Stimulated activated CD4-positive, alpha-beta T cell treated with anti-CD3 and anti-CD28 coated beads, Interleukin-4, amount 100 ng/mL, for 1 hour (primary cell): ENCODE results near the gene FZD10.

Experiments
- DNase-seq: peaks from one replicate; pipeline ENCODE4 v3.0.0-alpha.2; 2020

The FZD10 gene, protein sequence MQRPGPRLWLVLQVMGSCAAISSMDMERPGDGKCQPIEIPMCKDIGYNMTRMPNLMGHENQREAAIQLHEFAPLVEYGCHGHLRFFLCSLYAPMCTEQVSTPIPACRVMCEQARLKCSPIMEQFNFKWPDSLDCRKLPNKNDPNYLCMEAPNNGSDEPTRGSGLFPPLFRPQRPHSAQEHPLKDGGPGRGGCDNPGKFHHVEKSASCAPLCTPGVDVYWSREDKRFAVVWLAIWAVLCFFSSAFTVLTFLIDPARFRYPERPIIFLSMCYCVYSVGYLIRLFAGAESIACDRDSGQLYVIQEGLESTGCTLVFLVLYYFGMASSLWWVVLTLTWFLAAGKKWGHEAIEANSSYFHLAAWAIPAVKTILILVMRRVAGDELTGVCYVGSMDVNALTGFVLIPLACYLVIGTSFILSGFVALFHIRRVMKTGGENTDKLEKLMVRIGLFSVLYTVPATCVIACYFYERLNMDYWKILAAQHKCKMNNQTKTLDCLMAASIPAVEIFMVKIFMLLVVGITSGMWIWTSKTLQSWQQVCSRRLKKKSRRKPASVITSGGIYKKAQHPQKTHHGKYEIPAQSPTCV

GRCh38 chr12:130162267-130162666, at the start of gene FZD10:
TSS of gene FZD10 (plus strand) at chr12:130162464. CDS start at chr12:130162943, 479 bp downstream.
- DNase-seq: peak; percentile 25

DNA sequence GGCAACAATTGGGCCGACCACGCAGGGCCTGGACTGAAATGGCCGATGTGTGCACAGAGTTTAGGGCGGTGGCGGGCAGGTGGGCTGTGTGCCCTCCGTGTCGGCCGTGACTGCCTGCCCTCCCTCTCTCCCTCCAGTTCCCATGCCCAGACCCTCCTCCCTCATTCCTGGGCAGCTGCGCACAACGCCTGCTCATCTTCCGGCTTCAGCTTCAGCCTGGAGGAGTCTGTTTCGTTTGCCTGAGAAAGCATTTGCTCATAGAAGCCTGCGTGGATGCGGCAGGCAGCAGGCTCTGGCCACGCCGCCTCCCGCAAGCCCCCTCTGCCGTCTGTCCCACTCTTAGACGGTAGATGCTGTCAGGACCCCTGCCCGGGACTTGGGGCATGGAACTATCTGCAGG, 47.3 kb upstream of the FZD10 start:
- DNase-seq: no peak

DNA sequence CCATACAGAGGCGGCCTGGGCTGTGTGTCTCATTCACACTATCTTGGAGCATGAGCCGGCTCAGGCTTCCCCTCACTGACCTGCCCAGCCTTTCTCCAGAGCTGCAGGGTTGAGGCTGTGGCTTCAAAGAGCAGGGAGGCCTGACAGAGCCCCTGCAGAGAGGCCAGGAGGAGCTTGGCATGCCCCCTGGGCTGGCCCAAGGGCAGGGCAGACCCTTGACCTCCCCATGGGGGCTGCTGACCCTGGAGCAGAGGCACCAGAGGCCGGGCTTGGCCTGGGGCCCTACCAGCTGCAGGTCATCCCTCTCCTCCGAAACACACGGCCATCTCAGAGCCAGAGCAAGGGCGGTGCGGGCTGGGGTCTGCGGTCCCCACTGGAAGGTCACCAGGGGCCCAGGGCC, 46.6 kb upstream of the FZD10 start:
- no peak for DNase-seq

DNA sequence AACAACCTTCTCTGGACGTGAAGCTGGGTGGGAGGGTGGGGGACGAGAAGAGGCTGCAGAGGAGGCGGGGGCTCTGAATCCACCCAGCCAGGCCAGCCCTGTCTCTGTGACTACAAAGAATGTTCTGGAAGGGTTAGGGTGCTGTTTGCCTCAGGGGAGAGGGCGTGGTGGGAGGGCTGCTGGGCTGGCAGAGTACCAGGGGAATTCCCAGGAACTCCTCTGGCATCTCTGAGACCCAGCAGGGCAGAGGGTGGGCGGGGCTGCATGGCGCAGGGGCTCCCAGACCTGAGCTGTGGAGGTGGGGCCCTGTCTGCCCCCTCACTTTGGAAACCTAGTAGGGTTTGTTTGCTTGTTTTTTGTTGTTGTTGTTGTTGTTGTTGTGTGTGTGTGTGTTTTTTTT, 45.5 kb upstream of the FZD10 start:
- DNase-seq: no peak

DNA sequence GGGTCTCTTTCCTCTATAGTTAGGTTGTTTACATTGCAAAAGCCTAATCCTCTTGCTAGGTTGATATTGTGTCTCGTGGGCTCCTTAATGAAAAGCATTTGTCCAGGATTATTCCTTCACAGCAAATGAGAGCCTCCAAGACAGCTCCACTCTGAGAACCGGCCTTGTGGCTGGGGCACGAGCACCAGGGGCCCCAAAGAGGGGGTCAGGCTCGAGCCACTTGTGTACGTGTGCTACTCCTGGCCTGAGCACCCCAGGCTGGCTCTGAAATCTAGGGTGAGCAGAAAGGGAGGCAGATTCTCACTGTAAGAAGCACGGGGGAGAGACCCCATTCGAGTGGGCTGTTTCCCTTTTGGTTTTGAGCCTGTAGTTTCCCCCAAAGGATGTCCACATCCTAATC, 45.0 kb upstream of the FZD10 start:
- DNase-seq: no peak

GRCh38 chr12:130117701-130118100, 44.6 kb upstream of the FZD10 start:
- no peak for DNase-seq

- no peak for DNase-seq
Observed at GRCh38 chr12:130118181-130118580, 44.1 kb upstream of the FZD10 start.

- DNase-seq: no peak
Observed at GRCh38 chr12:130119241-130119861, 42.9 kb upstream of the FZD10 start.

- DNase-seq: no peak
Observed at GRCh38 chr12:130120012-130120805, 42.1 kb upstream of the FZD10 start.

DNA sequence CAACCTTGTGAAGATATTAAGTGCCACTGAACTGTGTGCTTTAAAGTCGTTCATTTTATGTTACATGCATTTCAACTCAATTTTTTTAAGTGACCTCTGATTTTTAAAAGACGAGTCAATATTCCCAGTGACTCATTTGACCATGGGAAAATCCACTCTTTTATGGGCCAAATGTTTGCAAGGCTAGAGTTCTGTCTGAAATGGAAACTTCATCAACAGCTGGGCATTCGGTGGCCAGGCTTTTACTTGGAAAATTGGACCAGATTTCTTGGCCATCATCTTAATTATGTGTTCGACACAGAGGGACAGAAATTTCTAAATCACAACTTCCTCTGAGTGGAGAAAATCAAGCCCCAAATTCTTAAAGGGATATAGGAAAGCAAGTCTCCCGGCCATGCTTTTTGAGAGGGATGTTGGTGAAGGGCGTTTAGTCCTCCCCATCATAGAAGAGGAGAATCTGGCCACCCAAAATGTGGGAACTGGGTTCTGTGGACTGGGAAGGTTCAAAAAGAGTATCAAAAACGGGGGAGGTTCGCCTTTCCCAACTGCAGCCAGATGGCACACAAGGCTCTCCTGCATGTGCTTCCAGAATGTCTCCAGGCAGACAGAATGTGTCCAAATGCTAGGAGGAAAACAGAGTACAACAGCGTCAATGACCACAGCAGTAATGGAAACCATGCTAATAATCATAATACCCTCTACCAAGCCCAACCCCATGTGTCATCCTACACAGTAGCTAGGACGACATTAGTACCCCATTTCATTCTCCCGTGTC, 40.9 kb upstream of the FZD10 start:
- DNase-seq: no peak

DNA sequence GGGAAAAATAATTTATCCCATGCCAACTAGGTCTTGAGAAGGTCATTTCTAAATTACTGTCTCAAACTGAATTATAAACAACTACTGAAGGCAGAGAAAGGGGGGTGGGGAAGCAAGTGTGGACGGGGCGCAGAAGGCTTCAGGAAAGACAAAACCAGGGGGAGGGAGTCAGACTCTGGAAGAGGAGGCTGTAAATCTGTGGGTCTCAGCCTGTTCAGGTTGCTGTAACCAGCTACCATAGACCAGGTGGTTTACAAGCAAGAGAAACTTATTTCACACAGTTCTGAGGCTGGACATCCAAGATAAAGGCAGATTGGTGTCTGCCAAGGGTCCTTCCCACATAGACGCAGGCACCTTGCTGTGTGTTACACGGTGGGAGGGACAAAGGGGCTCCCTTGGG, 39.9 kb upstream of the FZD10 start:
- no peak for DNase-seq

- no peak for DNase-seq
Observed at GRCh38 chr12:130124106-130124505, 38.2 kb upstream of the FZD10 start.

GRCh38 chr12:130124605-130125244, 37.5 kb upstream of the FZD10 start:
- DNase-seq: no peak

DNA sequence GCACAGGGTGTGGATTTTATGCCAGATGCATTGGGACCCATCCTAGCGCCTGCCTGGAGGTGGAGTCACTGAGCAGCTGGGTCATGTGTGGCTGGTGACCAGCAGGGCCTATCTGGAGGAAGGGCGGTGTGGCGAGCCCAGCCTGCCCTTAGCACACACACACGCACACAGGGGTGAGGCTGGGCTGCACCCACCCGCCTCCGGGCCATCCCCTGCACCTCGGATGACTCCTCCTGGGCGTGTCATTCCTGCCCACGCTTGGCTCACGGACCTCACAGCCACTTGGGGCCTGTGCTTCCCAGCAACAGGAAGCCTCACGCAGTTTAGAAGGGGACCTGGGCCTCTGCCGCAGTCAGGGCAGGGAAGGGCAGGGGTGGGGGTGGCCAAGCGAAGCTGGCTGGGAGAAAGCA, 36.2 kb upstream of the FZD10 start:
- no peak for DNase-seq

GRCh38 chr12:130127532-130127911, 34.7 kb upstream of the FZD10 start:
- no peak for DNase-seq

DNA sequence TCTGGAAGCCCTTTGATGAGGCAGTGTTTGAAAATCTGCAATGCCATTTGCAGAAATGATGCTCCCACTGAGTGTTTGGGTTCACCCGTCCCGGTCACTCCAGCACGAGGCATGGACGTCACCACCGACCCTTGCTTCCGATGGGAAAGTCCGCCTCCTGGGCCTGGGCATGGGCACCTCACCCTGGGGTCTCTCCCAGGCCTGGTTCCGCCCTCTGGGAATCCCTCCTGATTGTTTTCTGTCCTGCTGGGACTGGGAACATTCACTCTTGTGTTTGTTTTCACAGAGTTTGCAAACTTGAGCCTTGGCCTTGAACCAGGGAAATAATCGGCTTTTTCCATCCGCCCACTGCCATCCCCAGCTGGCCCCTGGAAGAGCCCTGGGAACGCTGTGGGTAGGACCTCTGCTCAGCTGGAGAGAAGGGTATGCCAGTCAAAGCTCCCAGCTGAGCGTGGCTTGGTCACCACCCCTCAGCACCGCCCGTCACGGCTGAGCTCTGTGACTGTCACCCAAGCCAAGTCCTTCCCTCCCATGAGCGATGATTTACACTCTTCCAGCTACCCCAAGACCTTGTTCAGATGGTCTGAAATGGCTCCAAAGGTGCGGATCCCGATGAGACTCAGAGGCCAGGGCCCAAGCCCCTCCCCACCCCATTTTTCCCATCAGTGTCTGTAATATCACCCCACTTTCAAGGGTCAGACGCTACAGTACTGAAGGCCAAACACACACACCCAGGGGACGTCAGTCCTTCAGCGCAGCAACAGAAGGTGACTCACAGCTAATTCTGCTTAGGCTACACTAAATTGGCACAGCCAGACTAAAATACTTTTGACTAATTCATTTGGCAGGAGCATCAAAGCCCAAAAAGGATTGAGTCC, 34.1 kb upstream of the FZD10 start:
- no peak for DNase-seq

DNA sequence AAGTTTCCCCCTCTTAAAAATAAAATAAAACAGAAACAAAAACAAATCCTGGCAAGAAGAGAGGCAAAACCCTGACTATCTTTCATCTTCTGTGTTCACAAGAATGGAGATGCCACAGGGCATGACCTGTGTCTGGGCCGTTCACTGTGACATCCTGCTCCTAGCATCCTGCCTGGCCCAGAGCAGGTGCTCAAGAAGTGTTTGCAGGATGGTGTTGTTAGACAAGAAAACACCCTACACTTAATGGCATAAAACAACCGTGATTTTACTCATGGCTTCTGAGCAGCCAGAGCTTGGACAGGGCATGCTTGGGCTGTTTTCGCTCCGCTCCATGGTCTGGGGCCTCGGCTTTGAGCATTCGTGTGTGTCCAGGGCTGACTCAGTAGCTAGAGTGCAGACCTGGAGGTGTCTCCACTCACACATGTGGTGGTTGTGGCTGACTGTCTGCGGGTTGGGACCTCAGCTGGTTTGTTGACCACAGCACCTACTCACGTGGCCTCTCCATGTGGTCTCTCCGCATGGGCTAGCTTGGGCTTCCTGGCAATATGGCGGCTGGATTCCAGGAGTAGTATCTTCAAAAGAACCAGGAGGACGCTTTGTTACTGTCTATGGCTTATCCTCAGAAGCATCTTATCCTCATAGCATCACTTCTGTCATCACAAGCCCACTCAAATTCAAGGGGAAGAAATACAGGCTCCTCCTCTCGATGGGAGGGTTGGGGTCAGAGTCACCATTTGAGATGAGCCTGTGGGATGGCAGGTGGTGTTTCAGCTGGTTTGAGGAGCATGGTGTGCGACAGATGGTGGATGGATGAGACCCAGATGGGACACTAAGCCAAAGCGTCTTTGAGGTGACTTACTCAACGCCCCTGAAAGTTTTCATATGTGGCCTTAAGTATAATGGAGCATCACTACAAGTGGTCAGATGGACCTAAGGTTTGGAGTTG, 33.2 kb upstream of the FZD10 start:
- DNase-seq: no peak

- no peak for DNase-seq
Observed at GRCh38 chr12:130130346-130130745, 31.9 kb upstream of the FZD10 start.

DNA sequence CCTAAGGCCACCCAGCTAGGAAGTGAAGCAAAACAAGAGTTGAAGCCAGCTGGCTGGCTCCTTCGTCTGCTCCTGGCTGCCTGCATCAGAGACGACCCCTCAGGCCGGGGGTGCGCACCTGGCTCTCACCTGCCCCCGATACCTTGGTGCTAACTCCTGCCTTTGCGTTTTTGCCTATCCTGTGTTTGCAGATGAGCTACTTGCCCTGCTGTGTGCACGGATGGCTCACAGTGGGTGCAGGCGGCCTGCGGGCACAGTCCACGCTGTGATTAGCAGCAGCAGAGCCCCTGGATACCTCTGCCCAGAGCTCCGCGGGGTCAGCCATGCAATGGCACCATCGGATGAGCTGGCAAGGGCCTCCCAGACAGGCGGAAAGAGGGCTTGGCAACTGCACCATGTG, 31.2 kb upstream of the FZD10 start:
- DNase-seq: no peak

DNA sequence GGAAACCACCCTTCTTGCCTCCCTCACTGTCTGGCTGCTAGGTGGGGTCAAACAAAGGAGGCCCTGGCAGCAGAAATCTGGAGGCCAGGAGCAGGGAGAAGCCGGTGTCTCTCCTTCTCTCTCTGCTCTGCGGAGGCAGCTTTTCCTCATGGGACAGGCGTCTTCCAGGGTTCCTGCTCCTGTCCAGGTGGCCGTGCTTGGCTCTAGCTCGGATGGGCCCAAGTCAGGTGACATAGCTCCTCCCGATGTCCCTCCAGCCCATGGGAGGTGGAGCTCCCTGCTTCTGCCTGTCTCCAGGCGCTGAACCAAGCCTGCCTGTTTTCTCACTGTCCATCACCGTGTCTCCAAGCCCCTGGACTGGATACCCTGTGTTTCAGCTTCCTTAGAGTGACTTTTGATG, 30.5 kb upstream of the FZD10 start:
- DNase-seq: no peak
